ENCODE results near the gene GRIN2D.

DNA sequence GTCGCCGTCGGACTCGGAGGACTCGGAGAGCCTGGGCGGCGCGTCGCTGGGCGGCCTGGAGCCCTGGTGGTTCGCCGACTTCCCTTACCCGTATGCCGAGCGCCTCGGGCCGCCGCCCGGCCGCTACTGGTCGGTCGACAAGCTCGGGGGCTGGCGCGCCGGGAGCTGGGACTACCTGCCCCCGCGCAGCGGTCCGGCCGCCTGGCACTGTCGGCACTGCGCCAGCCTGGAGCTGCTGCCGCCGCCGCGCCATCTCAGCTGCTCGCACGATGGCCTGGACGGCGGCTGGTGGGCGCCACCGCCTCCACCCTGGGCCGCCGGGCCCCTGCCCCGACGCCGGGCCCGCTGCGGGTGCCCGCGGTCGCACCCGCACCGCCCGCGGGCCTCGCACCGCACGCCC is 49.8 kb downstream of the GRIN2D start:
- TF ChIP-seq POLR2A (IDR thresholded peaks at IDR 0.05; ENCODE audit: low read length) (no peak), GATA1 (IDR thresholded peaks at IDR 0.05; ENCODE audit: low read depth, low read length) (no peak)

Measured in erythroblast (primary cell).